PC-3 (cell line): ENCODE data around the gene JAK3.

ENCODE experiments used
- EZH2 ChIP-seq: fragments of 300-600 bp; sonication (generic); IDR thresholded peaks from one replicate; pipeline ENCODE4 v1.6.1; 2017; ENCODE audit warnings: antibody characterized with exemption, mild to moderate bottlenecking, low read length; ENCODE audit not compliant: unreplicated experiment
- EZH2phosphoT487 ChIP-seq: fragments of 300-600 bp; sonication (generic); IDR thresholded peaks from 2 replicates; pipeline ENCODE4 v1.6.1; 2018; ENCODE audit warnings: mild to moderate bottlenecking, antibody characterized with exemption, low read length, borderline replicate concordance
- TF ChIP-seq, protein P1 (sequence below): fragments of 300-600 bp; sonication (generic); conservative IDR thresholded peaks from 2 replicates; pipeline ENCODE4 v1.5.1; 2017; ENCODE audit warnings: antibody characterized with exemption, low read depth, mild to moderate bottlenecking, low read length

DNA sequence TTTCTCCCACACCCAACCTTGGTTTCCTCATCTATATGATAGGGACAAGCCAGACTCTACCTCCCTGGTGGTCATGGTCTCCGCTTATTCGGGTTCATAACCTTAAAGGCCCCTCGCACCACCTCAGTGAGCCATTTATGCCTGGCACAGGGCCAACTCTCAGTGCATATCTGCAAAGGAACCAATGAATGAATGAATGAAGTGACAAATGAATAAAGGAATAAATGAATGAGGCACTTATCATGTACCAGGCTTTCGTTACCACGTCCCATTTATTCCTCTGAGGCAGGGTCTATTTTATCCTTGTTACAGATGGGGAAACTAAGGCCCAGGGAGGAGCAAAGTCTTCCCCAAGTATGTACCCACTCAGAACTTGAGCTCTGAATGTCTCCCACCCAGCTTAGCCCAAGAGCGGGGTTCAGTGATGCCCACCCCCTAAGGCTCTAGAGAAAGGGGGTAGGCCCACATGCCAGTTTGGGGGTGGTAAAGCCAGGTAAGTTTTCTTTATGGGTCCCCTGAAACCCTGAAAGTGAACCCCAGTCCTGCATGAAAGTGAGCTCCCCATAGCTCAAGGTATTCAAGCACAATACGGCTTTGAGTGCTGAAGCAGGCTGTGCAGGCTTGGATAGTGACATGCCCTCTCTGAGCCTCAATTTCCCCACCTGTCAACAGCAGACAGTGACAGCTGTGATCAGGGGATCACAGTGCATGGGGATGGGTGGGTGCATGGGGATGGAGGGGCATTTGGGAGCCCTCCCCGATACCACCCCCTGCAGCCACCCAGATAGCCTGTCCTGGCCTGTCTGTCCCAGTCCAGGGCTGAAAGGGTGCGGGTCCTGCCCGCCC lies 23.5 kb upstream of the JAK3 start:
- TF ChIP-seq, protein P1, sequence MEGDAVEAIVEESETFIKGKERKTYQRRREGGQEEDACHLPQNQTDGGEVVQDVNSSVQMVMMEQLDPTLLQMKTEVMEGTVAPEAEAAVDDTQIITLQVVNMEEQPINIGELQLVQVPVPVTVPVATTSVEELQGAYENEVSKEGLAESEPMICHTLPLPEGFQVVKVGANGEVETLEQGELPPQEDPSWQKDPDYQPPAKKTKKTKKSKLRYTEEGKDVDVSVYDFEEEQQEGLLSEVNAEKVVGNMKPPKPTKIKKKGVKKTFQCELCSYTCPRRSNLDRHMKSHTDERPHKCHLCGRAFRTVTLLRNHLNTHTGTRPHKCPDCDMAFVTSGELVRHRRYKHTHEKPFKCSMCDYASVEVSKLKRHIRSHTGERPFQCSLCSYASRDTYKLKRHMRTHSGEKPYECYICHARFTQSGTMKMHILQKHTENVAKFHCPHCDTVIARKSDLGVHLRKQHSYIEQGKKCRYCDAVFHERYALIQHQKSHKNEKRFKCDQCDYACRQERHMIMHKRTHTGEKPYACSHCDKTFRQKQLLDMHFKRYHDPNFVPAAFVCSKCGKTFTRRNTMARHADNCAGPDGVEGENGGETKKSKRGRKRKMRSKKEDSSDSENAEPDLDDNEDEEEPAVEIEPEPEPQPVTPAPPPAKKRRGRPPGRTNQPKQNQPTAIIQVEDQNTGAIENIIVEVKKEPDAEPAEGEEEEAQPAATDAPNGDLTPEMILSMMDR = no peak
- TF ChIP-seq EZH2 = no peak
- TF ChIP-seq EZH2phosphoT487 = no peak
